Medulla oblongata (tissue), 1 donor: Measurements from ENCODE around the gene DFFB.

Experiments used
- DNase-seq: peaks from one replicate; pipeline ENCODE4 v3.0.0-alpha.2; 2015; ENCODE audit errors: extremely low spot score

Gene DFFB

GRCh38 chr1:3925762-3926161, 68.5 kb downstream of the DFFB start:
- DNase-seq, result no peak

GRCh38 chr1:3926956-3927355, 69.7 kb downstream of the DFFB start:
- DNase-seq, result no peak

- DNase-seq, result no peak
Measured at GRCh38 chr1:3928586-3928985, 71.3 kb downstream of the DFFB start.

GRCh38 chr1:3929126-3929525, 71.8 kb downstream of the DFFB start:
- no peak for DNase-seq

GRCh38 chr1:3930301-3931006, 73.2 kb downstream of the DFFB start:
- DNase-seq, result no peak

GRCh38 chr1:3931007-3931912, 74.0 kb downstream of the DFFB start:
- DNase-seq, result no peak

GRCh38 chr1:3932156-3932919, 75.1 kb downstream of the DFFB start:
- DNase-seq, result no peak
